Activated CD4-positive, alpha-beta memory T cell treated with anti-CD3 and anti-CD28 coated beads for 36 hours (primary cell): Measurements from ENCODE around the gene PDPK1. TPM values are rescaled to one million over a fixed set of nuclear protein-coding genes. Genes with fewer than 3 reads are reported as not detected.
"Not testable (repeated sequence)": the region's sequence is repeated elsewhere in the genome, so short reads cannot be mapped to it uniquely, and the experiment has no call there.

Source experiments
- CTCF ChIA-PET: fragments of 350-600 bp; sonication (Branson Sonifier 250); formaldehyde crosslinking; loops from one replicate; lab custom pipeline; 2021; ENCODE audit warnings: antibody characterized with exemption, inconsistent platforms; lab: Charles Lee
- POLR2A ChIA-PET: fragments of 350-600 bp; sonication (Branson Sonifier 250); formaldehyde crosslinking; loops from one replicate; lab custom pipeline; 2021; ENCODE audit warnings: antibody characterized with exemption; lab: Charles Lee
- DNase-seq: peaks from one replicate; pipeline ENCODE4 v3.0.0-alpha.2; 2020
- H3K27ac Mint-ChIP-seq: one replicate; pipeline ENCODE4 v1.8.0; 2021; ENCODE audit warnings: mixed read lengths
- H3K27me3 Mint-ChIP-seq: one replicate; pipeline ENCODE4 v1.8.0; 2021; ENCODE audit warnings: mixed read lengths
- H3K36me3 Mint-ChIP-seq: one replicate; pipeline ENCODE4 v1.8.0; 2021; ENCODE audit warnings: mixed read lengths
- H3K4me1 Mint-ChIP-seq: one replicate; pipeline ENCODE4 v1.8.0; 2021; ENCODE audit warnings: low read depth, mixed read lengths
- H3K4me3 Mint-ChIP-seq: one replicate; pipeline ENCODE4 v1.8.0; 2021; ENCODE audit warnings: mild to moderate bottlenecking, mixed read lengths
- H3K9me3 Mint-ChIP-seq: one replicate; pipeline ENCODE4 v1.8.0; 2021; ENCODE audit warnings: mixed read lengths
- intact Hi-C: fragments of 100-400 bp; cut with micrococcal nuclease; formaldehyde crosslinking; loops from one replicate; pipeline ENCODE4 v1.15.1; 2023
- total RNA-seq, 2 experiments: library from RNA; stranded (reverse); gene quantifications; one replicate each; pipeline ENCODE4 v1.2.3, GENCODE V29; 2021

The PDPK1 gene
- total RNA-seq, 2 experiments from 2014 or later, result 42.5 to 42.9 TPM

GRCh38 chr16:2619628-2620027, 81.8 kb downstream of the PDPK1 start:
- H3K36me3 Mint-ChIP-seq, H3K27me3 Mint-ChIP-seq, H3K9me3 Mint-ChIP-seq, H3K4me3 Mint-ChIP-seq, POLR2A ChIA-PET, CTCF ChIA-PET, intact Hi-C loops, H3K4me1 Mint-ChIP-seq, H3K27ac Mint-ChIP-seq: not testable (repeated sequence)
- peak; percentile 9 for DNase-seq

- intact Hi-C loops, H3K9me3 Mint-ChIP-seq, H3K36me3 Mint-ChIP-seq, POLR2A ChIA-PET, H3K4me1 Mint-ChIP-seq, H3K27ac Mint-ChIP-seq, CTCF ChIA-PET, H3K4me3 Mint-ChIP-seq, H3K27me3 Mint-ChIP-seq, DNase-seq: not testable (repeated sequence)
Observed at GRCh38 chr16:2620870-2621269, 83.0 kb downstream of the PDPK1 start.

- CTCF ChIA-PET, H3K4me3 Mint-ChIP-seq, DNase-seq, H3K9me3 Mint-ChIP-seq, intact Hi-C loops, H3K27me3 Mint-ChIP-seq, POLR2A ChIA-PET, H3K4me1 Mint-ChIP-seq, H3K27ac Mint-ChIP-seq, H3K36me3 Mint-ChIP-seq: not testable (repeated sequence)
Observed at GRCh38 chr16:2621395-2621794, 83.6 kb downstream of the PDPK1 start.

GRCh38 chr16:2627075-2627474, 89.3 kb downstream of the PDPK1 start:
- DNase-seq, POLR2A ChIA-PET, intact Hi-C loops, H3K9me3 Mint-ChIP-seq, H3K27ac Mint-ChIP-seq, H3K4me1 Mint-ChIP-seq, H3K27me3 Mint-ChIP-seq, H3K4me3 Mint-ChIP-seq, CTCF ChIA-PET, H3K36me3 Mint-ChIP-seq: not testable (repeated sequence)

- H3K27me3 Mint-ChIP-seq, H3K36me3 Mint-ChIP-seq, intact Hi-C loops, DNase-seq, H3K4me1 Mint-ChIP-seq, H3K4me3 Mint-ChIP-seq, POLR2A ChIA-PET, H3K9me3 Mint-ChIP-seq, CTCF ChIA-PET, H3K27ac Mint-ChIP-seq: not testable (repeated sequence)
Observed at GRCh38 chr16:2631203-2631602, 93.4 kb downstream of the PDPK1 start.

- H3K4me1 Mint-ChIP-seq, H3K27me3 Mint-ChIP-seq, POLR2A ChIA-PET, intact Hi-C loops, H3K36me3 Mint-ChIP-seq, DNase-seq, H3K9me3 Mint-ChIP-seq, H3K4me3 Mint-ChIP-seq, H3K27ac Mint-ChIP-seq, CTCF ChIA-PET: not testable (repeated sequence)
Observed at GRCh38 chr16:2632291-2632690, 94.5 kb downstream of the PDPK1 start.

GRCh38 chr16:2639071-2639721, 101.4 kb downstream of the PDPK1 start:
- H3K36me3 Mint-ChIP-seq, CTCF ChIA-PET, POLR2A ChIA-PET, H3K27ac Mint-ChIP-seq, H3K4me1 Mint-ChIP-seq, H3K27me3 Mint-ChIP-seq, intact Hi-C loops, H3K4me3 Mint-ChIP-seq, H3K9me3 Mint-ChIP-seq: not testable (repeated sequence)
- DNase-seq, result peak; percentile 83

GRCh38 chr16:2639722-2640072, 101.9 kb downstream of the PDPK1 start:
- DNase-seq, H3K27me3 Mint-ChIP-seq, H3K27ac Mint-ChIP-seq, H3K36me3 Mint-ChIP-seq, H3K4me3 Mint-ChIP-seq, POLR2A ChIA-PET, CTCF ChIA-PET, H3K4me1 Mint-ChIP-seq, H3K9me3 Mint-ChIP-seq, intact Hi-C loops: not testable (repeated sequence)

- intact Hi-C loops, H3K4me1 Mint-ChIP-seq, H3K36me3 Mint-ChIP-seq, POLR2A ChIA-PET, H3K4me3 Mint-ChIP-seq, H3K27ac Mint-ChIP-seq, H3K27me3 Mint-ChIP-seq, DNase-seq, CTCF ChIA-PET, H3K9me3 Mint-ChIP-seq: not testable (repeated sequence)
Observed at GRCh38 chr16:2642561-2642960, 104.7 kb downstream of the PDPK1 start.

GRCh38 chr16:2644754-2645453, 107.1 kb downstream of the PDPK1 start:
- POLR2A ChIA-PET, DNase-seq, intact Hi-C loops, H3K4me1 Mint-ChIP-seq, H3K27me3 Mint-ChIP-seq, H3K27ac Mint-ChIP-seq, H3K9me3 Mint-ChIP-seq, H3K4me3 Mint-ChIP-seq, CTCF ChIA-PET, H3K36me3 Mint-ChIP-seq: not testable (repeated sequence)

GRCh38 chr16:2651268-2651871, 113.5 kb downstream of the PDPK1 start:
- intact Hi-C loops, H3K27me3 Mint-ChIP-seq, CTCF ChIA-PET, POLR2A ChIA-PET, H3K4me3 Mint-ChIP-seq, H3K27ac Mint-ChIP-seq, DNase-seq, H3K36me3 Mint-ChIP-seq, H3K9me3 Mint-ChIP-seq, H3K4me1 Mint-ChIP-seq: not testable (repeated sequence)
